HCT116 (cell line): ENCODE results near the gene HDLBP. TPM values are rescaled to one million over a fixed set of nuclear protein-coding genes. Genes with fewer than 3 reads are reported as not detected.
A peak's percentile ranks its signal among the peaks of the same experiment; 100 is the strongest.

Experiments
- ATAC-seq: fragments of 200-7000 bp; cut with Tn5 transposase; 2 replicates; pipeline ENCODE4 v1.9.1; 2020; ENCODE audit warnings: mild to moderate bottlenecking, moderate library complexity
- BruUV-seq: library from RNA; stranded (reverse); fragments of 400-500 nt; replicated peaks from 2 replicates; lab custom pipeline; 2021; lab: Mats Ljungman, UMichigan
- CTCF ChIA-PET: fragments of 300-600 bp; sonication (Branson Sonifier 250); formaldehyde crosslinking; loops from one replicate; lab custom pipeline; 2021; ENCODE audit warnings: antibody characterized with exemption; lab: Charles Lee
- POLR2A ChIA-PET: fragments of 300-600, 350-600 bp; sonication (Branson Sonifier 250); formaldehyde crosslinking; loops from one replicate; lab custom pipeline; 2021; ENCODE audit warnings: antibody characterized with exemption; lab: Charles Lee
- RAD21 ChIA-PET, 2 experiments: fragments of 300-600 bp; sonication (Branson Sonifier 250); formaldehyde crosslinking; loops; one replicate each; lab custom pipeline; 2023; ENCODE audit warnings: low total read pairs in 2 of 2; ENCODE audit not compliant: uncharacterized antibody in 2 of 2, unreplicated experiment in 2 of 2, low non-redundant PET in 1 of 2; lab: Charles Lee
- DNase-seq: peaks from one replicate; pipeline ENCODE4 v3.0.0-alpha.2; 2010; ENCODE audit warnings: low read depth, low spot score
- H2AFZ ChIP-seq: fragments of 200-600 bp; shearing (Covaris generic), sonication (generic); 2 replicates; pipeline ENCODE4 v1.6.1; 2017; ENCODE audit warnings: low read depth, mixed run types, mixed read lengths, antibody characterized with exemption, low read length; ENCODE audit not compliant: poor library complexity, severe bottlenecking
- H3K27ac ChIP-seq: 2 replicates; pipeline ENCODE4 v1.5.1; 2012; ENCODE audit warnings: low read depth, low read length
- H3K27me3 ChIP-seq: fragments of 200-600 bp; sonication (generic); 2 replicates; pipeline ENCODE4 v1.6.1; 2016; ENCODE audit warnings: mixed run types, low read length, mixed read lengths; ENCODE audit not compliant: insufficient read depth
- H3K36me3 ChIP-seq, 2 experiments: fragments of 200-500 bp in 1 of 2; fragments of 200-600 bp in 1 of 2; sonication (Bioruptor generic) in 1 of 2; sonication (generic) in 1 of 2; 2 replicates each; pipeline versions ENCODE4 v1.5.1 to v1.6.1; 2014 to 2016; ENCODE audit warnings: low read length in 2 of 2, inconsistent platforms in 1 of 2, mixed read lengths in 1 of 2, mixed run types in 1 of 2; ENCODE audit not compliant: insufficient read depth in 2 of 2, control insufficient read depth in 1 of 2
- H3K4me1 ChIP-seq, 2 experiments: fragments of 200-600 bp in 1 of 2; sonication (generic) in 1 of 2; 2 replicates each; pipeline versions ENCODE4 v1.5.1 to v1.6.1; 2012 to 2017; ENCODE audit warnings: low read length in 2 of 2, inconsistent platforms in 1 of 2, mild to moderate bottlenecking in 1 of 2, mixed read lengths in 1 of 2, mixed run types in 1 of 2, moderate library complexity in 1 of 2; ENCODE audit not compliant: insufficient read depth in 2 of 2, control insufficient read depth in 1 of 2
- H3K4me2 ChIP-seq: fragments of 200-600 bp; sonication (generic); 2 replicates; pipeline ENCODE4 v1.6.1; 2017; ENCODE audit warnings: mixed run types, low read length, mixed read lengths
- H3K4me3 ChIP-seq, 2 experiments: fragments of 200-600 bp in 1 of 2; sonication (generic) in 1 of 2; replicated peaks in 1 of 2; 2 replicates each; pipeline ENCODE4 v1.5.1; 2011 to 2016; ENCODE audit warnings: low read length in 2 of 2, control low read depth in 1 of 2, low read depth in 1 of 2, mild to moderate bottlenecking in 1 of 2, mixed read lengths in 1 of 2, mixed run types in 1 of 2
- H3K79me2 ChIP-seq: fragments of 200-600 bp; sonication (generic); 2 replicates; pipeline ENCODE4 v1.6.1; 2017; ENCODE audit warnings: mild to moderate bottlenecking, mixed run types, low read length, moderate library complexity, mixed read lengths; ENCODE audit not compliant: insufficient read depth
- H3K9ac ChIP-seq: fragments of 200-600 bp; sonication (generic); 2 replicates; pipeline ENCODE4 v1.6.1; 2016; ENCODE audit warnings: low read length, mixed read lengths
- H3K9me2 ChIP-seq: fragments of 200-600 bp; sonication (generic), shearing (Covaris generic); 2 replicates; pipeline ENCODE4 v1.6.1; 2017; ENCODE audit warnings: mixed run types, mild to moderate bottlenecking, moderate library complexity; ENCODE audit not compliant: insufficient read depth
- H3K9me3 ChIP-seq, 2 experiments: fragments of 200-500 bp in 1 of 2; fragments of 200-600 bp in 1 of 2; sonication (Bioruptor generic) in 1 of 2; sonication (generic) in 1 of 2; 2 replicates each; pipeline ENCODE4 v1.6.1; 2014 to 2017; ENCODE audit warnings: low read length in 2 of 2, mixed read lengths in 2 of 2, inconsistent platforms in 1 of 2, low read depth in 1 of 2, mild to moderate bottlenecking in 1 of 2, mixed run types in 1 of 2, moderate library complexity in 1 of 2; ENCODE audit not compliant: control insufficient read depth in 1 of 2, insufficient read depth in 1 of 2
- H4K20me1 ChIP-seq: fragments of 200-600 bp; sonication (generic), shearing (Covaris generic); 2 replicates; pipeline ENCODE4 v1.6.1; 2017; ENCODE audit warnings: mixed run types, mild to moderate bottlenecking, moderate library complexity; ENCODE audit not compliant: insufficient read depth
- ATF3 ChIP-seq: IDR thresholded peaks from 2 replicates; pipeline ENCODE4 v1.6.1; 2012
- EGR1 ChIP-seq: IDR thresholded peaks from 2 replicates; pipeline ENCODE4 v1.6.1; 2012; ENCODE audit warnings: low read depth
- ELF1 ChIP-seq: IDR thresholded peaks from 2 replicates; pipeline ENCODE4 v1.6.1; 2012; ENCODE audit warnings: low read depth, borderline replicate concordance
- EZH2 ChIP-seq: fragments of 200-600 bp; sonication (generic); IDR thresholded peaks from 2 replicates; pipeline ENCODE4 v1.6.1; 2017; ENCODE audit warnings: antibody characterized with exemption, mixed run types
- EZH2phosphoT487 ChIP-seq: fragments of 200-600 bp; IDR thresholded peaks from 2 replicates; pipeline ENCODE4 v1.6.1; 2018; ENCODE audit warnings: antibody characterized with exemption, borderline replicate concordance
- MAX ChIP-seq: IDR thresholded peaks from 2 replicates; pipeline ENCODE4 v1.6.1; 2012
- POLR2AphosphoS5 ChIP-seq: IDR thresholded peaks from 2 replicates; pipeline ENCODE4 v1.6.1; 2011; ENCODE audit warnings: mild to moderate bottlenecking, low read depth, low read length, moderate library complexity
- REST ChIP-seq: IDR thresholded peaks from 2 replicates; pipeline ENCODE4 v1.6.1; 2012; ENCODE audit warnings: low read depth
- SRF ChIP-seq: IDR thresholded peaks from 2 replicates; pipeline ENCODE4 v1.6.1; 2012; ENCODE audit warnings: low read depth
- YY1 ChIP-seq: IDR thresholded peaks from 2 replicates; pipeline ENCODE4 v1.6.1; 2011; ENCODE audit warnings: low read length, low read depth, moderate library complexity, mild to moderate bottlenecking; ENCODE audit not compliant: insufficient replicate concordance; ENCODE audit errors: extremely low read depth
- intact Hi-C: fragments of 100-400 bp; cut with micrococcal nuclease; formaldehyde crosslinking; loops from 2 replicates; pipeline ENCODE4 v1.10.0; 2022
- total RNA-seq: library from RNA; stranded (reverse); gene quantifications from one replicate; pipeline ENCODE4 v1.2.1, GENCODE V29; 2021; ENCODE audit not compliant: unreplicated experiment
- TF ChIP-seq, protein P1 (sequence below), 3 experiments: fragments of 200-600 bp in 1 of 3; sonication (generic) in 1 of 3; IDR thresholded peaks in 2 of 3; conservative IDR thresholded peaks in 1 of 3; 2 replicates each; pipeline ENCODE4 v1.5.1; 2012 to 2017; ENCODE audit warnings: low read depth in 2 of 3, low read length in 2 of 3, antibody characterized with exemption in 1 of 3, borderline replicate concordance in 1 of 3, control low read depth in 1 of 3, mild to moderate bottlenecking in 1 of 3, mixed read lengths in 1 of 3, mixed run types in 1 of 3, moderate library complexity in 1 of 3; ENCODE audit not compliant: insufficient read depth in 1 of 3

The HDLBP gene
- total RNA-seq, 1 experiment from 2014 or later = 462 TPM

DNA sequence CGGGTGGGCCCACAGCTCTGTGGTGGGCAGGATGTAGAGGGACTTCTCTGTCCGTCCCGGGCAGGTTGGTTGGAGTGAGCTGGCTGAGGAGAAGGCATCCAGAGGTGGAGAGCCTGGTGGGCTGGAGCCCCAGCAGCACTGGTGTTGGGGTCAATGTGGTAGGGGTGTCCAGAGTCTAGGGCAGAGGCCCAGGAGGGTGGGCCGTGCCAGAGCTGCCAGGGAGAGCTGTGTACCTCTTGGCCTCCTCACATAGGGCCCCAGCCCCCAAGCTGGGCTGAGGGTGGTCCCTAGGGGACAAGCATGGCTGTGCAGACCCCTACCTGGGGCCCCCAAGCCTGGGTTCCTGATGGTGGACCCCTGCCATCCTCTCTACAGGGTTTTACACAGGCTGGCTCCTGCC lies 111.0 kb downstream of the HDLBP start:
- ATAC-seq (no peak), DNase-seq (no peak)
- POLR2A ChIA-PET = no interaction called here
- no peaks in the 10 kb centered on the region for H3K79me2 ChIP-seq
- no peak for TF ChIP-seq SRF
- TF ChIP-seq EGR1 = no peak
- TF ChIP-seq ATF3 = no peak
- TF ChIP-seq, protein P1, sequence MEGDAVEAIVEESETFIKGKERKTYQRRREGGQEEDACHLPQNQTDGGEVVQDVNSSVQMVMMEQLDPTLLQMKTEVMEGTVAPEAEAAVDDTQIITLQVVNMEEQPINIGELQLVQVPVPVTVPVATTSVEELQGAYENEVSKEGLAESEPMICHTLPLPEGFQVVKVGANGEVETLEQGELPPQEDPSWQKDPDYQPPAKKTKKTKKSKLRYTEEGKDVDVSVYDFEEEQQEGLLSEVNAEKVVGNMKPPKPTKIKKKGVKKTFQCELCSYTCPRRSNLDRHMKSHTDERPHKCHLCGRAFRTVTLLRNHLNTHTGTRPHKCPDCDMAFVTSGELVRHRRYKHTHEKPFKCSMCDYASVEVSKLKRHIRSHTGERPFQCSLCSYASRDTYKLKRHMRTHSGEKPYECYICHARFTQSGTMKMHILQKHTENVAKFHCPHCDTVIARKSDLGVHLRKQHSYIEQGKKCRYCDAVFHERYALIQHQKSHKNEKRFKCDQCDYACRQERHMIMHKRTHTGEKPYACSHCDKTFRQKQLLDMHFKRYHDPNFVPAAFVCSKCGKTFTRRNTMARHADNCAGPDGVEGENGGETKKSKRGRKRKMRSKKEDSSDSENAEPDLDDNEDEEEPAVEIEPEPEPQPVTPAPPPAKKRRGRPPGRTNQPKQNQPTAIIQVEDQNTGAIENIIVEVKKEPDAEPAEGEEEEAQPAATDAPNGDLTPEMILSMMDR (IDR thresholded peaks at IDR 0.05 in 2 of 3, conservative IDR thresholded peaks at IDR 0.05 in 1 of 3; ENCODE audit: borderline replicate concordance in 1 of 3, insufficient read depth in 1 of 3, low read depth in 2 of 3, low read length in 2 of 3) = no peak
- TF ChIP-seq, all 23 proteins: peak for 0
- CTCF ChIA-PET = no interaction called here
- H3K9me3 ChIP-seq = no peaks in the 10 kb centered on the region
- H3K4me3 ChIP-seq = no peak overlapping the region
- H3K9me2 ChIP-seq = no peaks in the 10 kb centered on the region
- no peaks in the 10 kb centered on the region for H3K27me3 ChIP-seq
- no peak overlapping the region for H3K4me2 ChIP-seq
- intact Hi-C loops = no loop called here
- H2AFZ ChIP-seq = no peak overlapping the region
- H3K27ac ChIP-seq = peak overlapping the region; percentile 14; the same call in 1 of the 2 replicates
- no peaks in the 10 kb centered on the region for H4K20me1 ChIP-seq
- H3K36me3 ChIP-seq = no peaks in the 10 kb centered on the region
- no peak overlapping the region for H3K9ac ChIP-seq
- BruUV-seq = no TSS peak
- RAD21 ChIA-PET = no interaction called here
- no peaks in the 10 kb centered on the region for H3K4me1 ChIP-seq

DNA sequence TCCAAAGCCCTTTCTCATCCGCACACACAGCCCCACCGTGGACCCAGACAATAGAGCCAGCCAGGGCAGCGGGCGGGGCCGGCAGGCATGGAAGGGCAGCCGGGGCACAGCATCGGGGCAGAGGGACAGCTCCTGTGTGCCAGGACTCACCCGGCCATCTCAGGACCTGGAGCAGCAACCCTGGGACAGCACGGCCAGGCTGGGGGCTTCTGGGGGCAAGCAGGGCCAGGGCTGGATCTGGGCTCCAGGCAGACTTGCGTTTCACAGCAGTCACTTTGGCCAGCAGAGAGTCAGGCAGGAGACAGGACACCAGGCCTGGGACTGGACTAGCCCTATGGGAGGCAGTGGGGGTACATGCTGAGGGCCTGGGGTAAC lies 111.5 kb downstream of the HDLBP start:
- Histone ChIP-seq H3K9me2 (no peaks in the 10 kb centered on the region), H3K27me3 (no peaks in the 10 kb centered on the region), H3K9me3 (no peaks in the 10 kb centered on the region), H3K36me3 (no peaks in the 10 kb centered on the region), H3K4me1 (no peaks in the 10 kb centered on the region), H3K4me2 (no peak overlapping the region), H3K9ac (no peak overlapping the region), H3K27ac (no peak overlapping the region; the same call in 1 of the 2 replicates), H4K20me1 (no peaks in the 10 kb centered on the region), H3K79me2 (no peaks in the 10 kb centered on the region), H2AFZ (no peak overlapping the region), H3K4me3 (no peak overlapping the region)
- TF ChIP-seq EZH2 (no peak), EZH2phosphoT487 (no peak), POLR2AphosphoS5 (no peak), SRF (no peak), REST (no peak), MAX (no peak), EGR1 (no peak), YY1 (no peak), ELF1 (no peak)
- intact Hi-C loops = no loop called here
- ChIA-PET RAD21 (no interaction called here), POLR2A (no interaction called here), CTCF (no interaction called here)
- DNase-seq = no peak
- no TSS peak for BruUV-seq
- ATAC-seq = no peak
